ENCODE results near the gene IRAK2.

DNA sequence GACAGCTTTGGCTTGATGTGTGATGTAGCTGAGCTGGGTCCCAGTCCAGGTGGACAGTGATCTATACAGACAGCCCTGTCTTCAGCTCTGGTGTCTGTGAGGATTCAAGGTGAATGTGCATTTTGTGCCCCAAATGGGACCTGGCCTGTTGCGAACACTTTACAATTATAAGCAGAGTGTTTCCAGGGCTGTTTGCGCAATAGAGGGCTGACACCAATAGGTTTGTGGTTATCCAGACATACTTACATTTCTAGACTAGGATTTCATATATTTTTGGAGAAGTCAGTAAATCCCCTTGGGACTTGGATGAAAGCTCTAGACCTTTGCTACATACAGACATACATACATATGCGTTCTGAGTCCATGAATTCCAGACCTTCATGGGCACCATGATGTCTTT lies 79.3 kb downstream of the IRAK2 start:
- TF ChIP-seq CTCF (IDR thresholded peaks at IDR 0.05; ENCODE audit: low read depth, low read length) (no peak), POLR2A (IDR thresholded peaks at IDR 0.05; ENCODE audit: extremely low read depth, insufficient read length) (no peak), MYC (IDR thresholded peaks at IDR 0.05; ENCODE audit: low read depth, low read length) (no peak)
- TF ChIP-seq, protein P1, sequence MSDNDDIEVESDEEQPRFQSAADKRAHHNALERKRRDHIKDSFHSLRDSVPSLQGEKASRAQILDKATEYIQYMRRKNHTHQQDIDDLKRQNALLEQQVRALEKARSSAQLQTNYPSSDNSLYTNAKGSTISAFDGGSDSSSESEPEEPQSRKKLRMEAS (IDR thresholded peaks at IDR 0.05; ENCODE audit: low read depth, low read length), result no peak
